Spinal cord (tissue), 10 donors: Measurements from ENCODE around the gene HCRTR2. TPM values are rescaled to one million over a fixed set of nuclear protein-coding genes. Genes with fewer than 3 reads are reported as not detected.
A peak's percentile ranks its signal among the peaks of the same experiment; 100 is the strongest.

Experiments used
- DNase-seq, 6 donors: peaks; one replicate each; pipeline versions ENCODE4 v3.0.0 to v3.0.0-alpha.2; 2013 to 2015; ENCODE audit warnings: low spot score in 6 of 6, low read depth in 4 of 6
- H3K27ac ChIP-seq: one replicate; pipeline ENCODE4 v1.5.1; 2013; ENCODE audit warnings: low read depth, low read length, control low read depth
- H3K27me3 ChIP-seq: one replicate; pipeline ENCODE4 v1.6.1; 2013; ENCODE audit warnings: low read length; ENCODE audit not compliant: control insufficient read depth, insufficient read depth
- H3K36me3 ChIP-seq: one replicate; pipeline ENCODE4 v1.6.1; 2013; ENCODE audit warnings: low read length; ENCODE audit not compliant: control insufficient read depth, insufficient read depth
- H3K4me1 ChIP-seq: one replicate; pipeline ENCODE4 v1.6.1; 2013; ENCODE audit warnings: low read length; ENCODE audit not compliant: control insufficient read depth, insufficient read depth
- H3K4me3 ChIP-seq: one replicate; pipeline ENCODE4 v1.5.1; 2013; ENCODE audit warnings: low read depth, low read length, control low read depth
- H3K9me3 ChIP-seq: one replicate; pipeline ENCODE4 v1.6.1; 2013; ENCODE audit warnings: low read length; ENCODE audit not compliant: control insufficient read depth, insufficient read depth
- WGBS: methylation state at CpG from one replicate; pipeline ENCODE4 v1.1.5; 2013; ENCODE audit warnings: missing lambda C conversion rate; ENCODE audit not compliant: insufficient coverage; 5-methylcytosine and 5-hydroxymethylcytosine counted together
- polyA plus RNA-seq, 2 donors: library from polyadenylated mRNA; unstranded; fragments of 120-200 nt; gene quantifications; one replicate each; pipeline ENCODE4 v1.2.1, GENCODE V29; 2013; ENCODE audit not compliant: insufficient read length in 2 of 2
- total RNA-seq, 2 donors: library from RNA; depleted of rRNA in 1 of 2; stranded (reverse); fragments of 120-200 nt in 1 of 2; fragments of >200 nt in 1 of 2; gene quantifications; one replicate each; pipeline versions ENCODE4 v1.2.3 to v1.2.4, GENCODE V29; 2013 to 2014
- donor health status: healthy.

HCRTR2 gene
- total and polyA plus RNA-seq, 4 donors, result 2.8 to 11.6 (median 5.5) TPM

- no peak overlapping the region for H3K27ac ChIP-seq
- 100% methylated on average over 3 of the region's 5 CpGs for WGBS
- H3K4me1 ChIP-seq, result no peaks in the 10 kb centered on the region
- DNase-seq, result peak in 1 of 6 donors; percentile 55
- H3K27me3 ChIP-seq, result no peaks in the 10 kb centered on the region
- no peak overlapping the region for H3K4me3 ChIP-seq
- H3K9me3 ChIP-seq, result peaks cover 4% of the 10 kb centered on the region
- H3K36me3 ChIP-seq, result no peaks in the 10 kb centered on the region
Measured at GRCh38 chr6:55299286-55299985, 125.1 kb downstream of the HCRTR2 start.

GRCh38 chr6:55304747-55305146, 130.4 kb downstream of the HCRTR2 start:
- Histone ChIP-seq H3K4me3 (no peak overlapping the region), H3K27ac (no peak overlapping the region), H3K27me3 (no peaks in the 10 kb centered on the region), H3K36me3 (no peaks in the 10 kb centered on the region), H3K4me1 (no peaks in the 10 kb centered on the region), H3K9me3 (no peaks in the 10 kb centered on the region)
- WGBS, result no CpG with 5 or more reads among the region's 1 CpG
- DNase-seq, result no peak

- Histone ChIP-seq H3K27me3 (no peaks in the 10 kb centered on the region), H3K4me1 (no peaks in the 10 kb centered on the region), H3K36me3 (no peaks in the 10 kb centered on the region), H3K27ac (no peak overlapping the region), H3K9me3 (no peaks in the 10 kb centered on the region), H3K4me3 (no peak overlapping the region)
- DNase-seq, result no peak
Measured at GRCh38 chr6:55319961-55320695, 145.8 kb downstream of the HCRTR2 start.

- no CpG with 5 or more reads among the region's 2 CpGs for WGBS
- Histone ChIP-seq H3K36me3 (no peaks in the 10 kb centered on the region), H3K4me3 (no peak overlapping the region), H3K27me3 (no peaks in the 10 kb centered on the region), H3K9me3 (no peaks in the 10 kb centered on the region), H3K27ac (no peak overlapping the region), H3K4me1 (no peaks in the 10 kb centered on the region)
- no peak for DNase-seq
Measured at GRCh38 chr6:55320696-55321086, 146.4 kb downstream of the HCRTR2 start.

- 100% methylated on average over 1 of the region's 5 CpGs for WGBS
- no peak within 1 kb of the TSS for H3K4me3 ChIP-seq
- peak in 1 of 6 donors; percentile 68 for DNase-seq
Measured at GRCh38 chr6:55327169-55327568, 152.9 kb downstream of the HCRTR2 start, which contains the start of gene GFRAL. Gene GFRAL, plus strand, starts transcription at chr6:55327469. Its CDS starts 86 bp downstream, at chr6:55327555.

More at GRCh38 chr6:55327169-55327568, 152.9 kb downstream of the HCRTR2 start, which contains the start of gene GFRAL:
- Histone ChIP-seq H3K27ac (no peak within 1 kb of the TSS), H3K36me3 (no peaks in the 10 kb centered on the region), H3K4me1 (no peaks in the 10 kb centered on the region), H3K9me3 (no peaks in the 10 kb centered on the region), H3K27me3 (no peaks in the 10 kb centered on the region)

Other genes with a start within 250 kb of the HCRTR2 start
- gene GFRAL, start 153.0 kb downstream of the HCRTR2 start, total RNA-seq, result not detected
- gene GFRAL, start 153.0 kb downstream of the HCRTR2 start, polyA plus RNA-seq, result not detected